Right cardiac atrium (tissue), 5 donors: ENCODE measurements around the gene KMT2A. TPM values are rescaled to one million over a fixed set of nuclear protein-coding genes. Genes with fewer than 3 reads are reported as not detected.
"Not testable (repeated sequence)": the region's sequence is repeated elsewhere in the genome, so short reads cannot be mapped to it uniquely, and the experiment has no call there.

Source experiments
- ATAC-seq, 2 donors: fragments of 200-7000 bp; cut with Tn5 transposase; one replicate each; pipeline versions ENCODE4 v1.8.0 to v1.9.1; 2020; ENCODE audit warnings: moderate library complexity in 2 of 2, mild to moderate bottlenecking in 1 of 2
- DNase-seq, 3 donors: peaks; one replicate each; pipeline ENCODE4 v3.0.0-alpha.2; 2020
- H3K27ac ChIP-seq: one replicate; pipeline ENCODE4 v1.5.1; 2013; ENCODE audit warnings: mild to moderate bottlenecking, low read length, control low read depth, moderate library complexity
- H3K27me3 ChIP-seq: one replicate; pipeline ENCODE4 v1.6.1; 2013; ENCODE audit not compliant: control insufficient read depth, insufficient read depth
- H3K4me1 ChIP-seq: one replicate; pipeline ENCODE4 v1.6.1; 2013; ENCODE audit warnings: low read length; ENCODE audit not compliant: control insufficient read depth, insufficient read depth
- H3K4me3 ChIP-seq: one replicate; pipeline ENCODE4 v1.5.1; 2013; ENCODE audit warnings: low read length, control low read depth
- H3K9me3 ChIP-seq: one replicate; pipeline ENCODE4 v1.6.1; 2013; ENCODE audit warnings: low read length; ENCODE audit not compliant: control insufficient read depth
- WGBS: extraction: QIAGEN DNeasy Blood & Tissue Kit; methylation state at CpG from one replicate; pipeline ENCODE4 v1.1.7; 2013; 5-methylcytosine and 5-hydroxymethylcytosine counted together
- intact Hi-C, 4 donors: fragments of 100-400 bp; cut with DNase I; formaldehyde crosslinking; loops; one replicate each; pipeline versions ENCODE4 v1.11.0 to v1.14.0; 2022 to 2023
- long read RNA-seq, 4 donors: library from polyadenylated mRNA; unstranded; transcript quantifications; one replicate each; pipeline ENCODE4 v2.0.0, GENCODE V29; 2020 to 2021
- polyA plus RNA-seq: library from polyadenylated mRNA; stranded (reverse); fragments of 200-250 nt; gene quantifications from one replicate; pipeline ENCODE4 v1.2.3, GENCODE V29; 2013
- total RNA-seq, 4 donors: library from RNA; stranded (reverse); fragmentation: NEBNext Ultra II Directional; extraction: Animal tissue kit (Norgen Biotek cat#: 25700); gene quantifications; one replicate each; pipeline ENCODE4 v1.2.1, GENCODE V29; 2021
- donor health status: healthy with polysubstance abuse.
- donor health status: DM: no; HTN: yes; CAD: no.
- donor health status: DM: no; HTN: no; CAD: no.
- donor health status: DM: no; HTN: yes; CAD: no; lungs with severe emphysema.
- donor health status: DM: yes; HTN: yes; CAD: no.

KMT2A gene
- total RNA-seq = 10 to 100 TPM; 26.9 to 32.7 (median 27.7) TPM
- polyA plus RNA-seq = 9.1 TPM
- long read RNA-seq, donor 1, partial matches to known transcripts = 7 of 29 reads
- long read RNA-seq, donor 1, other reads (novel, unspliced or antisense) = 20 of 29 reads
- long read RNA-seq, donor 2, partial matches to known transcripts = 1 of 3 reads
- long read RNA-seq, donor 2, other reads (novel, unspliced or antisense) = 1 of 3 reads
- long read RNA-seq, donor 3, partial matches to known transcripts = 4 of 20 reads
- long read RNA-seq, donor 3, other reads (novel, unspliced or antisense) = 14 of 20 reads
- long read RNA-seq, donor 4, partial matches to known transcripts = 1 of 3 reads
- long read RNA-seq, donor 4, other reads (novel, unspliced or antisense) = 2 of 3 reads

- peak within 1 kb of the TSS; percentile 84 for H3K27ac ChIP-seq
- DNase-seq = peak; percentile 98 to 100 (median 99)
- peak within 1 kb of the TSS; percentile 84 for H3K4me3 ChIP-seq
- H3K27me3 ChIP-seq = no peaks in the 10 kb centered on the region
- WGBS = under 1% methylated on average over 81 of the region's 83 CpGs
- intact Hi-C loops = loop anchor here in 1 of 4 donors (5.0 kb wide), 1 partner anchor 34 kb away; the partner anchor contains the start of gene ATP5MG
- H3K9me3 ChIP-seq = no peaks in the 10 kb centered on the region
- ATAC-seq = peak; percentile 92 to 95
- no peaks in the 10 kb centered on the region for H3K4me1 ChIP-seq
These were observed at the start of gene KMT2A for GRCh38 chr11:118435893-118436624. Gene KMT2A, plus strand, starts transcription at chr11:118436492. Its CDS starts 21 bp downstream, at chr11:118436513.

GRCh38 chr11:118396097-118396501 is 40.2 kb upstream of the KMT2A start:
- DNase-seq (no peak), ATAC-seq (no peak)
- Histone ChIP-seq H3K27me3 (no peaks in the 10 kb centered on the region), H3K27ac (no peak overlapping the region), H3K9me3 (no peaks in the 10 kb centered on the region), H3K4me1 (no peaks in the 10 kb centered on the region), H3K4me3 (no peak overlapping the region)
- intact Hi-C loops = no loop called here
- 85% methylated on average over 6 of the region's 6 CpGs for WGBS

- ATAC-seq (no peak), DNase-seq (no peak)
- no peak overlapping the region for H3K27ac ChIP-seq
- intact Hi-C loops = no loop called here
- H3K27me3 ChIP-seq = no peaks in the 10 kb centered on the region
- no peak overlapping the region for H3K4me3 ChIP-seq
- no peaks in the 10 kb centered on the region for H3K9me3 ChIP-seq
- H3K4me1 ChIP-seq = no peaks in the 10 kb centered on the region
These were observed 38.8 kb upstream of the KMT2A start for GRCh38 chr11:118397448-118397847.

- ATAC-seq = no peak
- no peak overlapping the region for H3K27ac ChIP-seq
- H3K4me3 ChIP-seq = no peak overlapping the region
- 53% methylated on average over 3 of the region's 3 CpGs for WGBS
- H3K9me3 ChIP-seq = no peaks in the 10 kb centered on the region
- no peak for DNase-seq
- no peaks in the 10 kb centered on the region for H3K27me3 ChIP-seq
- intact Hi-C loops = no loop called here
- peaks cover 2% of the 10 kb centered on the region for H3K4me1 ChIP-seq
These were observed 37.3 kb upstream of the KMT2A start for GRCh38 chr11:118398791-118399559.

- intact Hi-C loops = loop anchor here in 3 of 4 donors (5.0 kb wide), 2 partner anchors 36 to 86 kb away; partner anchors contain the start of gene KMT2A (in 1 of the 3)
- under 1% methylated on average over 51 of the region's 51 CpGs for WGBS
- no peaks in the 10 kb centered on the region for H3K9me3 ChIP-seq
These were observed 35.0 kb upstream of the KMT2A start, which contains the start of gene ATP5MG for GRCh38 chr11:118401151-118401879. Gene ATP5MG, plus strand, starts transcription at chr11:118401606. Its CDS starts 60 bp downstream, at chr11:118401666.

GRCh38 chr11:118401880-118402590 is 34.3 kb upstream of the KMT2A start:
- H3K27ac ChIP-seq = peak overlapping the region; percentile 90
- ATAC-seq = peak in 1 of 2 donors; percentile 43
- no peaks in the 10 kb centered on the region for H3K9me3 ChIP-seq
- intact Hi-C loops = loop anchor here in 3 of 4 donors (5.0 kb wide), 2 partner anchors 35 to 85 kb away; partner anchors contain the start of gene KMT2A (in 1 of the 3)
- no peaks in the 10 kb centered on the region for H3K27me3 ChIP-seq
- peak overlapping the region; percentile 80 for H3K4me3 ChIP-seq
- 1% methylated on average over 22 of the region's 22 CpGs for WGBS
- peaks cover 5% of the 10 kb centered on the region for H3K4me1 ChIP-seq
- no peak for DNase-seq

More at GRCh38 chr11:118401151-118401879, 35.0 kb upstream of the KMT2A start, which contains the start of gene ATP5MG:
- peak within 1 kb of the TSS; percentile 80 for H3K4me3 ChIP-seq
- H3K27me3 ChIP-seq = no peaks in the 10 kb centered on the region
- H3K4me1 ChIP-seq = peaks cover 2% of the 10 kb centered on the region
- peak within 1 kb of the TSS; percentile 90 for H3K27ac ChIP-seq
- ATAC-seq (peak; percentile 90 to 91), DNase-seq (peak; percentile 94 to 97 (median 96))

- intact Hi-C loops = loop anchor here in 3 of 4 donors (5.0 kb wide), 2 partner anchors 35 to 85 kb away; partner anchors contain the start of gene KMT2A (in 1 of the 3)
- 78% methylated on average over 7 of the region's 7 CpGs for whole genome bisulfite sequencing
- peak overlapping the region; percentile 80 for H3K4me3 ChIP-seq
- ATAC-seq, H3K4me1 ChIP-seq, H3K27me3 ChIP-seq, DNase-seq, H3K9me3 ChIP-seq: not testable (repeated sequence)
- H3K27ac ChIP-seq = peak overlapping the region; percentile 48
These were observed 33.7 kb upstream of the KMT2A start for GRCh38 chr11:118402594-118402993.

GRCh38 chr11:118406599-118407166 is 29.6 kb upstream of the KMT2A start:
- Histone ChIP-seq H3K27me3 (no peaks in the 10 kb centered on the region), H3K4me3 (no peak overlapping the region), H3K4me1 (peaks cover 5% of the 10 kb centered on the region), H3K9me3 (no peaks in the 10 kb centered on the region), H3K27ac (no peak overlapping the region)
- ATAC-seq (no peak), DNase-seq (no peak)
- intact Hi-C loops = no loop called here
- 51% methylated on average over 7 of the region's 7 CpGs for WGBS

- H3K27me3 ChIP-seq = no peaks in the 10 kb centered on the region
- H3K4me1 ChIP-seq = peaks cover 4% of the 10 kb centered on the region
- WGBS = 60% methylated on average over 7 of the region's 7 CpGs
- H3K27ac ChIP-seq = no peak overlapping the region
- intact Hi-C loops = no loop called here
- DNase-seq (no peak), ATAC-seq (peak in 1 of 2 donors; percentile 38)
- H3K9me3 ChIP-seq = no peaks in the 10 kb centered on the region
- peak overlapping the region; percentile 15 for H3K4me3 ChIP-seq
These were observed 26.1 kb upstream of the KMT2A start for GRCh38 chr11:118410055-118410745.
